MG63 (cell line): ENCODE measurements around the gene RAB4A. TPM values are rescaled to one million over a fixed set of nuclear protein-coding genes. Genes with fewer than 3 reads are reported as not detected.
A peak's percentile ranks its signal among the peaks of the same experiment; 100 is the strongest.
"Not testable (repeated sequence)": the region's sequence is repeated elsewhere in the genome, so short reads cannot be mapped to it uniquely, and the experiment has no call there.

Source experiments
- DNase-seq: peaks from one replicate; pipeline ENCODE4 v3.0.0-alpha.2; 2020
- H3K27me3 ChIP-seq: fragments of 250-450 bp; sonication (Bioruptor Pico); 2 replicates; pipeline ENCODE4 v1.5.1; 2020; ENCODE audit warnings: mild to moderate bottlenecking, moderate library complexity
- H3K36me3 ChIP-seq: fragments of 250-450 bp; sonication (Bioruptor Pico); 2 replicates; pipeline ENCODE4 v1.5.1; 2020; ENCODE audit warnings: mild to moderate bottlenecking, moderate library complexity
- H3K4me3 ChIP-seq: fragments of 250-450 bp; sonication (Bioruptor Pico); 2 replicates; pipeline ENCODE4 v1.5.1; 2020; ENCODE audit warnings: mild to moderate bottlenecking, moderate library complexity
- H3K9me3 ChIP-seq: fragments of 250-450 bp; sonication (Bioruptor Pico); 2 replicates; pipeline ENCODE4 v1.5.1; 2020; ENCODE audit warnings: mild to moderate bottlenecking, moderate library complexity
- total RNA-seq: library from RNA; depleted of rRNA; stranded (reverse); fragments of >200 nt; shearing (Covaris generic); gene quantifications from 2 replicates; pipeline ENCODE4 v1.2.3, GENCODE V29; 2014; ENCODE audit warnings: low replicate concordance

The RAB4A gene
- total RNA-seq, 1 experiment from 2014 or later: 73.9 TPM

GRCh38 chr1:229300099-229300757 lies 29.3 kb downstream of the RAB4A start:
- Histone ChIP-seq H3K27me3 (no peaks in the 10 kb centered on the region), H3K36me3 (peaks cover 22% of the 10 kb centered on the region), H3K4me3 (no peak overlapping the region), H3K9me3 (no peaks in the 10 kb centered on the region)
- no peak for DNase-seq

- Histone ChIP-seq H3K4me3 (no peak overlapping the region), H3K27me3 (no peaks in the 10 kb centered on the region), H3K9me3 (no peaks in the 10 kb centered on the region), H3K36me3 (peaks cover 27% of the 10 kb centered on the region)
- DNase-seq: no peak
Measured at GRCh38 chr1:229302740-229303139, 31.8 kb downstream of the RAB4A start.

GRCh38 chr1:229303855-229304254 lies 32.9 kb downstream of the RAB4A start:
- no peaks in the 10 kb centered on the region for H3K27me3 ChIP-seq
- no peaks in the 10 kb centered on the region for H3K9me3 ChIP-seq
- H3K4me3 ChIP-seq: no peak overlapping the region
- H3K36me3 ChIP-seq: peaks cover 27% of the 10 kb centered on the region
- DNase-seq: no peak

- H3K4me3 ChIP-seq: no peak overlapping the region
- H3K27me3 ChIP-seq: no peaks in the 10 kb centered on the region
- H3K36me3 ChIP-seq: peaks cover 18% of the 10 kb centered on the region
- no peak for DNase-seq
- no peaks in the 10 kb centered on the region for H3K9me3 ChIP-seq
Measured at GRCh38 chr1:229305392-229305791, 34.5 kb downstream of the RAB4A start.

- Histone ChIP-seq H3K9me3 (no peaks in the 10 kb centered on the region), H3K27me3 (no peaks in the 10 kb centered on the region), H3K4me3 (no peak overlapping the region), H3K36me3 (peaks cover 18% of the 10 kb centered on the region)
- no peak for DNase-seq
Measured at GRCh38 chr1:229309074-229309473, 38.2 kb downstream of the RAB4A start.

- no peak overlapping the region for H3K4me3 ChIP-seq
- H3K36me3 ChIP-seq: peaks cover 12% of the 10 kb centered on the region
- DNase-seq: no peak
- H3K9me3 ChIP-seq: no peaks in the 10 kb centered on the region
- no peaks in the 10 kb centered on the region for H3K27me3 ChIP-seq
Measured at GRCh38 chr1:229309684-229310083, 38.8 kb downstream of the RAB4A start.

- Histone ChIP-seq H3K27me3 (no peaks in the 10 kb centered on the region), H3K9me3 (no peaks in the 10 kb centered on the region), H3K36me3 (peaks cover 11% of the 10 kb centered on the region), H3K4me3 (no peak overlapping the region)
- peak; percentile 14 for DNase-seq
Measured at GRCh38 chr1:229310833-229311232, 39.9 kb downstream of the RAB4A start.

GRCh38 chr1:229316166-229316565 lies 45.3 kb downstream of the RAB4A start:
- H3K27me3 ChIP-seq: no peaks in the 10 kb centered on the region
- no peak overlapping the region for H3K4me3 ChIP-seq
- H3K36me3 ChIP-seq: peaks cover 18% of the 10 kb centered on the region
- H3K9me3 ChIP-seq: no peaks in the 10 kb centered on the region
- DNase-seq: no peak

- Histone ChIP-seq H3K9me3 (no peaks in the 10 kb centered on the region), H3K4me3 (no peak overlapping the region), H3K36me3 (peaks cover 15% of the 10 kb centered on the region), H3K27me3 (no peaks in the 10 kb centered on the region)
- no peak for DNase-seq
Measured at GRCh38 chr1:229318056-229318455, 47.1 kb downstream of the RAB4A start.

- Histone ChIP-seq H3K4me3 (no peak overlapping the region), H3K9me3 (no peaks in the 10 kb centered on the region), H3K27me3 (no peaks in the 10 kb centered on the region), H3K36me3 (peaks cover 25% of the 10 kb centered on the region)
- DNase-seq: no peak
Measured at GRCh38 chr1:229319487-229319886, 48.6 kb downstream of the RAB4A start.

GRCh38 chr1:229323201-229323600 lies 52.3 kb downstream of the RAB4A start:
- DNase-seq: no peak
- H3K4me3 ChIP-seq: no peak overlapping the region
- H3K9me3 ChIP-seq: no peaks in the 10 kb centered on the region
- H3K27me3 ChIP-seq: no peaks in the 10 kb centered on the region
- H3K36me3 ChIP-seq: peaks cover 46% of the 10 kb centered on the region

- Histone ChIP-seq H3K9me3 (no peaks in the 10 kb centered on the region), H3K36me3 (peaks cover 43% of the 10 kb centered on the region), H3K27me3 (no peaks in the 10 kb centered on the region), H3K4me3 (no peak overlapping the region)
- DNase-seq: no peak
Measured at GRCh38 chr1:229323885-229324553, 53.1 kb downstream of the RAB4A start.

GRCh38 chr1:229325401-229325800 lies 54.5 kb downstream of the RAB4A start:
- Histone ChIP-seq H3K27me3 (no peaks in the 10 kb centered on the region), H3K9me3 (no peaks in the 10 kb centered on the region), H3K36me3 (peaks cover 34% of the 10 kb centered on the region), H3K4me3 (no peak overlapping the region)
- no peak for DNase-seq

- no peak overlapping the region for H3K4me3 ChIP-seq
- no peaks in the 10 kb centered on the region for H3K9me3 ChIP-seq
- H3K36me3 ChIP-seq: peaks cover 34% of the 10 kb centered on the region
- no peak for DNase-seq
- no peaks in the 10 kb centered on the region for H3K27me3 ChIP-seq
Measured at GRCh38 chr1:229325853-229326487, 55.1 kb downstream of the RAB4A start.

- Histone ChIP-seq H3K9me3 (no peaks in the 10 kb centered on the region), H3K4me3 (no peak overlapping the region), H3K36me3 (peaks cover 34% of the 10 kb centered on the region), H3K27me3 (no peaks in the 10 kb centered on the region)
- no peak for DNase-seq
Measured at GRCh38 chr1:229326601-229327000, 55.7 kb downstream of the RAB4A start.

GRCh38 chr1:229327765-229328164 lies 56.9 kb downstream of the RAB4A start:
- H3K27me3 ChIP-seq, H3K9me3 ChIP-seq, DNase-seq, H3K4me3 ChIP-seq: not testable (repeated sequence)
- H3K36me3 ChIP-seq: peaks cover 32% of the 10 kb centered on the region

- no peak for DNase-seq
- no peak overlapping the region for H3K4me3 ChIP-seq
Measured at GRCh38 chr1:229328598-229329362, 57.9 kb downstream of the RAB4A start.

More at GRCh38 chr1:229328598-229329362, 57.9 kb downstream of the RAB4A start:
- no peaks in the 10 kb centered on the region for H3K27me3 ChIP-seq
- H3K36me3 ChIP-seq: peaks cover 24% of the 10 kb centered on the region
- peaks cover 4% of the 10 kb centered on the region for H3K9me3 ChIP-seq
